ENCODE data around the gene KIF1B.
"Not testable (repeated sequence)": the region's sequence is repeated elsewhere in the genome, so short reads cannot be mapped to it uniquely, and the experiment has no call there.

The KIF1B gene

GRCh38 chr1:10242811-10243210 is 32.4 kb downstream of the KIF1B start:
- FAIRE-seq, result no peak

GRCh38 chr1:10245674-10246073 is 35.3 kb downstream of the KIF1B start:
- FAIRE-seq, result no peak

GRCh38 chr1:10249808-10250457 is 39.6 kb downstream of the KIF1B start:
- FAIRE-seq, result no peak

- no peak for FAIRE-seq
Observed at GRCh38 chr1:10250663-10251062, 40.3 kb downstream of the KIF1B start.

- FAIRE-seq, result not testable (repeated sequence)
Observed at GRCh38 chr1:10251325-10252108, 41.1 kb downstream of the KIF1B start.

- FAIRE-seq, result no peak
Observed at GRCh38 chr1:10252508-10252907, 42.1 kb downstream of the KIF1B start.

GRCh38 chr1:10253149-10253548 is 42.8 kb downstream of the KIF1B start:
- FAIRE-seq, result no peak

- no peak for FAIRE-seq
Observed at GRCh38 chr1:10253755-10254154, 43.4 kb downstream of the KIF1B start.

- FAIRE-seq, result no peak
Observed at GRCh38 chr1:10257851-10258250, 47.5 kb downstream of the KIF1B start.

GRCh38 chr1:10259547-10259946 is 49.2 kb downstream of the KIF1B start:
- not testable (repeated sequence) for FAIRE-seq

- no peak for FAIRE-seq
Observed at GRCh38 chr1:10263450-10264082, 53.2 kb downstream of the KIF1B start.

- no peak for FAIRE-seq
Observed at GRCh38 chr1:10265027-10265426, 54.7 kb downstream of the KIF1B start.

GRCh38 chr1:10265900-10266299 is 55.5 kb downstream of the KIF1B start:
- no peak for FAIRE-seq

GRCh38 chr1:10267319-10267718 is 56.9 kb downstream of the KIF1B start:
- no peak for FAIRE-seq

GRCh38 chr1:10267921-10268320 is 57.6 kb downstream of the KIF1B start:
- no peak for FAIRE-seq

- no peak for FAIRE-seq
Observed at GRCh38 chr1:10271090-10271489, 60.7 kb downstream of the KIF1B start.

- FAIRE-seq, result no peak
Observed at GRCh38 chr1:10271869-10272268, 61.5 kb downstream of the KIF1B start.

- FAIRE-seq, result no peak
Observed at GRCh38 chr1:10272274-10272673, 61.9 kb downstream of the KIF1B start.

- FAIRE-seq, result no peak
Observed at GRCh38 chr1:10278880-10279279, 68.5 kb downstream of the KIF1B start.

GRCh38 chr1:10280439-10281350 is 70.3 kb downstream of the KIF1B start:
- FAIRE-seq, result no peak

GRCh38 chr1:10283318-10283984 is 73.1 kb downstream of the KIF1B start:
- no peak for FAIRE-seq

GRCh38 chr1:10286244-10286643 is 75.9 kb downstream of the KIF1B start:
- no peak for FAIRE-seq

Measured in endometrium (tissue), 2 donors.